Astrocyte (in vitro differentiated cells and primary cell): Measurements from ENCODE around the gene ARMC9. TPM values are rescaled to one million over a fixed set of nuclear protein-coding genes. Genes with fewer than 3 reads are reported as not detected.
"Not testable (repeated sequence)": the region's sequence is repeated elsewhere in the genome, so short reads cannot be mapped to it uniquely, and the experiment has no call there.

Experiments used
- DNase-seq: peaks from one replicate; pipeline ENCODE4 v3.0.0-alpha.2; 2010; ENCODE audit warnings: low read depth
- FAIRE-seq: peaks from 2 replicates; lab custom pipeline; 2011; peaks lifted over from hg19 to GRCh38; lab: Jason Lieb, UNC
- H2AFZ ChIP-seq: 2 replicates; pipeline ENCODE4 v1.6.0; 2012; ENCODE audit warnings: low read depth, low read length, inconsistent platforms
- H3K27ac ChIP-seq: 2 replicates; pipeline ENCODE4 v1.5.1; 2011; ENCODE audit warnings: low read depth, low read length, inconsistent platforms
- H3K27me3 ChIP-seq: 2 replicates; pipeline ENCODE4 v1.6.0; 2011; ENCODE audit warnings: low read length, inconsistent platforms; ENCODE audit not compliant: insufficient read depth
- H3K36me3 ChIP-seq: 2 replicates; pipeline ENCODE4 v1.5.1; 2011; ENCODE audit warnings: low read length, inconsistent platforms; ENCODE audit not compliant: insufficient read depth
- H3K4me1 ChIP-seq: 2 replicates; pipeline ENCODE4 v1.5.1; 2011; ENCODE audit warnings: low read length, inconsistent platforms; ENCODE audit not compliant: insufficient read depth
- H3K4me2 ChIP-seq: 2 replicates; pipeline ENCODE4 v1.6.0; 2012; ENCODE audit warnings: low read length, inconsistent platforms
- H3K4me3 ChIP-seq: 2 replicates; pipeline ENCODE4 v1.5.1; 2011; ENCODE audit warnings: low read depth, mild to moderate bottlenecking, low read length, inconsistent platforms; ENCODE audit not compliant: insufficient read depth
- H3K79me2 ChIP-seq: 2 replicates; pipeline ENCODE4 v1.6.0; 2012; ENCODE audit warnings: mild to moderate bottlenecking, low read length, inconsistent platforms; ENCODE audit not compliant: insufficient read depth
- H3K9ac ChIP-seq: 2 replicates; pipeline ENCODE4 v1.6.0; 2012; ENCODE audit warnings: mild to moderate bottlenecking, low read length, inconsistent platforms
- H3K9me3 ChIP-seq: 2 replicates; pipeline ENCODE4 v1.5.1; 2012; ENCODE audit warnings: low read depth, mild to moderate bottlenecking, low read length, inconsistent platforms; ENCODE audit not compliant: insufficient read depth
- H4K20me1 ChIP-seq: 2 replicates; pipeline ENCODE4 v1.6.0; 2012; ENCODE audit warnings: low read length, inconsistent platforms; ENCODE audit not compliant: insufficient read depth
- H3K27ac Mint-ChIP-seq: one replicate; pipeline ENCODE4 v1.8.0; 2021; ENCODE audit warnings: mild to moderate bottlenecking, mixed read lengths; ENCODE audit not compliant: unreplicated experiment
- H3K27me3 Mint-ChIP-seq: one replicate; pipeline ENCODE4 v1.8.0; 2021; ENCODE audit warnings: low read depth, mixed read lengths; ENCODE audit not compliant: unreplicated experiment
- H3K36me3 Mint-ChIP-seq: one replicate; pipeline ENCODE4 v1.8.0; 2021; ENCODE audit warnings: low read depth, mixed read lengths; ENCODE audit not compliant: unreplicated experiment
- H3K4me1 Mint-ChIP-seq: one replicate; pipeline ENCODE4 v1.8.0; 2021; ENCODE audit warnings: low read depth, mixed read lengths; ENCODE audit not compliant: unreplicated experiment
- H3K4me3 Mint-ChIP-seq: one replicate; pipeline ENCODE4 v1.8.0; 2021; ENCODE audit warnings: mild to moderate bottlenecking, moderate library complexity, mixed read lengths; ENCODE audit not compliant: unreplicated experiment
- H3K9me3 Mint-ChIP-seq: one replicate; pipeline ENCODE4 v1.8.0; 2021; ENCODE audit warnings: mild to moderate bottlenecking, mixed read lengths; ENCODE audit not compliant: unreplicated experiment
- CTCF ChIP-seq: IDR thresholded peaks from 2 replicates; pipeline ENCODE4 v1.5.1; 2011; ENCODE audit warnings: low read depth, mild to moderate bottlenecking, inconsistent platforms, low read length, moderate library complexity; ENCODE audit not compliant: insufficient read depth
- EZH2 ChIP-seq: IDR thresholded peaks from 2 replicates; pipeline ENCODE4 v1.6.1; 2012; ENCODE audit warnings: mild to moderate bottlenecking, low read length, inconsistent platforms; ENCODE audit not compliant: insufficient read depth
- total RNA-seq: library from RNA; stranded (reverse); gene quantifications from 2 replicates; pipeline ENCODE4 v1.2.1, GENCODE V29; 2021

Gene ARMC9
- total RNA-seq, 1 donor from 2014 or later, result 52.4 TPM

GRCh38 chr2:231196592-231196991 lies 1.8 kb upstream of the ARMC9 start:
- Histone ChIP-seq H3K4me3 (no peak overlapping the region), H3K4me1 (peaks cover 29% of the 10 kb centered on the region), H3K79me2 (peaks cover 24% of the 10 kb centered on the region), H3K4me2 (no peak overlapping the region), H3K27ac (no peak overlapping the region), H3K27me3 (no peaks in the 10 kb centered on the region), H3K9ac (no peak overlapping the region), H3K36me3 (no peaks in the 10 kb centered on the region), H3K9me3 (no peaks in the 10 kb centered on the region), H4K20me1 (peaks cover 9% of the 10 kb centered on the region), H2AFZ (no peak overlapping the region)
- Mint-ChIP-seq H3K4me3 (no peak overlapping the region), H3K27ac (no peak overlapping the region), H3K36me3 (peaks cover 4% of the 10 kb centered on the region), H3K4me1 (peaks cover 21% of the 10 kb centered on the region), H3K9me3 (peaks cover 5% of the 10 kb centered on the region), H3K27me3 (no peaks in the 10 kb centered on the region)
- no peak for FAIRE-seq
- no peak for DNase-seq
- no peak for TF ChIP-seq EZH2
- no peak for TF ChIP-seq CTCF

DNA sequence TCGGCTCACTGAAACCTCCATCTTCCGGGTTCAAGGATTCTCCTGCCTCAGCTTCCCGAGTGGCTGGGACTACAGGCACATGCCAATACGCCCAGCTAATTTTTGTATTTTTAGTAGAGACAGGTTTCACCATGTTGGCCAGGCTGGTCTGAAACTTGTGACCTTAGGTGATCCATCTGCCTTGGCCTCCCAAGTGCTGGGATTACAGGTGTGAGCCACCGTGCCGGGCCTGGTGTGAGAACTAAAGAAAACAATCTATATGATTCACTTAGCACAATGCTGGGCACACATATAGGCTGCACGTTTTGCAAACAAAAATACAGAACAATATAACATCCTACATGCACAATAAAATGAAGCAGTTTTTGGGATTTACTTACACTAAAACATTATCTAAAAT lies 1.2 kb upstream of the ARMC9 start:
- H3K9me3 Mint-ChIP-seq, result not testable (repeated sequence)

GRCh38 chr2:231197706-231198290 lies 633 bp upstream of the ARMC9 start:
- Mint-ChIP-seq H3K36me3 (peaks cover 4% of the 10 kb centered on the region), H3K4me1 (peaks cover 18% of the 10 kb centered on the region), H3K27ac (peak overlapping the region; percentile 34), H3K4me3 (peak overlapping the region; percentile 90), H3K27me3 (no peaks in the 10 kb centered on the region), H3K9me3 (peaks cover 5% of the 10 kb centered on the region)
- Histone ChIP-seq H3K36me3 (no peaks in the 10 kb centered on the region), H3K9me3 (no peaks in the 10 kb centered on the region), H3K79me2 (peaks cover 32% of the 10 kb centered on the region), H3K4me3 (peak overlapping the region; percentile 97), H3K9ac (peak overlapping the region; percentile 86), H2AFZ (peak overlapping the region; percentile 99), H3K4me1 (peaks cover 26% of the 10 kb centered on the region), H4K20me1 (peaks cover 16% of the 10 kb centered on the region), H3K27me3 (no peaks in the 10 kb centered on the region), H3K27ac (peak overlapping the region; percentile 77), H3K4me2 (peak overlapping the region; percentile 97)
- FAIRE-seq (no peak), DNase-seq (no peak)
- TF ChIP-seq CTCF (no peak), EZH2 (no peak)

More for the DNA sequence above, 1.2 kb upstream of the ARMC9 start:
- not testable (repeated sequence) for H3K27ac ChIP-seq, H3K36me3 Mint-ChIP-seq, H3K9me3 ChIP-seq, H3K27ac Mint-ChIP-seq, FAIRE-seq, H3K4me3 ChIP-seq, DNase-seq, H3K27me3 Mint-ChIP-seq, H3K36me3 ChIP-seq, H2AFZ ChIP-seq, H3K27me3 ChIP-seq, H3K9ac ChIP-seq, H3K4me2 ChIP-seq
- H3K4me1 ChIP-seq, result peaks cover 28% of the 10 kb centered on the region
- Mint-ChIP-seq H3K4me3 (peak overlapping the region; percentile 90), H3K4me1 (peaks cover 20% of the 10 kb centered on the region)
- peaks cover 26% of the 10 kb centered on the region for H3K79me2 ChIP-seq
- H4K20me1 ChIP-seq, result peaks cover 10% of the 10 kb centered on the region
